ENCODE measurements around the gene ANGEL2.
A peak's percentile ranks its signal among the peaks of the same experiment; 100 is the strongest.

The ANGEL2 gene

GRCh38 chr1:213057264-213058059 is 41.8 kb upstream of the ANGEL2 start:
- no peak overlapping the region for H3K4me3 ChIP-seq (ENCODE audit: low read length, poor library complexity, severe bottlenecking)
- H4K20me1 ChIP-seq (ENCODE audit: insufficient read depth, low read length, poor library complexity, severe bottlenecking) = no peaks in the 10 kb centered on the region
- H3K9me3 ChIP-seq (ENCODE audit: insufficient read depth, low read depth, low read length) = no peaks in the 10 kb centered on the region
- no peaks in the 10 kb centered on the region for H3K9me2 ChIP-seq (replicated peaks; ENCODE audit: low read depth, low read length)
- no peaks in the 10 kb centered on the region for H3F3A ChIP-seq (ENCODE audit: low read depth)
- H3K4me1 ChIP-seq (ENCODE audit: insufficient read depth, low read length, poor library complexity, severe bottlenecking) = peaks cover 14% of the 10 kb centered on the region
- peaks cover 22% of the 10 kb centered on the region for H3K79me2 ChIP-seq (ENCODE audit: insufficient read depth, low read length)
- no peak overlapping the region for H3K9ac ChIP-seq (ENCODE audit: low read depth, low read length, poor library complexity, severe bottlenecking)
- H3K4me2 ChIP-seq (ENCODE audit: low read depth, low read length, poor library complexity, severe bottlenecking) = no peak overlapping the region
- no peaks in the 10 kb centered on the region for H3K27me3 ChIP-seq (ENCODE audit: insufficient read depth, low read length, poor library complexity, severe bottlenecking)
- no peak overlapping the region for H2AFZ ChIP-seq (ENCODE audit: low read length)
- H3K36me3 ChIP-seq (ENCODE audit: insufficient read depth, low read length) = no peaks in the 10 kb centered on the region
- no peak for TF ChIP-seq EZH2phosphoT487 (IDR thresholded peaks at IDR 0.05; ENCODE audit: borderline replicate concordance)
- TF ChIP-seq CTCF (conservative IDR thresholded peaks at IDR 0.05; ENCODE audit: low read length) = no peak

GRCh38 chr1:213055767-213056166 is 40.1 kb upstream of the ANGEL2 start:
- peaks cover 2% of the 10 kb centered on the region for H3K27me3 ChIP-seq (ENCODE audit: insufficient read depth, low read length, poor library complexity, severe bottlenecking)
- H3K79me2 ChIP-seq (ENCODE audit: insufficient read depth, low read length) = peaks cover 19% of the 10 kb centered on the region
- TF ChIP-seq EZH2phosphoT487 (IDR thresholded peaks at IDR 0.05; ENCODE audit: borderline replicate concordance) (no peak), CTCF (conservative IDR thresholded peaks at IDR 0.05; ENCODE audit: low read length) (no peak)
- H3K9ac ChIP-seq (ENCODE audit: low read depth, low read length, poor library complexity, severe bottlenecking) = no peak overlapping the region
- no peaks in the 10 kb centered on the region for H3K36me3 ChIP-seq (ENCODE audit: insufficient read depth, low read length)
- peaks cover 26% of the 10 kb centered on the region for H3K4me1 ChIP-seq (ENCODE audit: insufficient read depth, low read length, poor library complexity, severe bottlenecking)
- no peaks in the 10 kb centered on the region for H3K9me2 ChIP-seq (replicated peaks; ENCODE audit: low read depth, low read length)
- H3K9me3 ChIP-seq (ENCODE audit: insufficient read depth, low read depth, low read length) = 0 out of 2 replicates have a peak, but pooled peaks cover under 1% of the 10 kb centered on the region
- no peak overlapping the region for H3K4me3 ChIP-seq (ENCODE audit: low read length, poor library complexity, severe bottlenecking)
- no peaks in the 10 kb centered on the region for H4K20me1 ChIP-seq (ENCODE audit: insufficient read depth, low read length, poor library complexity, severe bottlenecking)
- no peaks in the 10 kb centered on the region for H3F3A ChIP-seq (ENCODE audit: low read depth)
- H3K4me2 ChIP-seq (ENCODE audit: low read depth, low read length, poor library complexity, severe bottlenecking) = peak overlapping the region; percentile 76
- no peak overlapping the region for H2AFZ ChIP-seq (ENCODE audit: low read length)

- Histone ChIP-seq H3K4me1 (ENCODE audit: insufficient read depth, low read length, poor library complexity, severe bottlenecking) (peaks cover 29% of the 10 kb centered on the region), H3K9me2 (replicated peaks; ENCODE audit: low read depth, low read length) (no peaks in the 10 kb centered on the region), H3K27me3 (ENCODE audit: insufficient read depth, low read length, poor library complexity, severe bottlenecking) (peaks cover 10% of the 10 kb centered on the region), H3K79me2 (ENCODE audit: insufficient read depth, low read length) (peaks cover 15% of the 10 kb centered on the region), H3K9me3 (ENCODE audit: insufficient read depth, low read depth, low read length) (peaks cover 6% of the 10 kb centered on the region; the same call in 1 of the 2 replicates), H3K36me3 (ENCODE audit: insufficient read depth, low read length) (no peaks in the 10 kb centered on the region), H4K20me1 (ENCODE audit: insufficient read depth, low read length, poor library complexity, severe bottlenecking) (no peaks in the 10 kb centered on the region), H3K4me3 (ENCODE audit: low read length, poor library complexity, severe bottlenecking) (peak overlapping the region; percentile 5), H3F3A (ENCODE audit: low read depth) (no peaks in the 10 kb centered on the region), H2AFZ (ENCODE audit: low read length) (no peak overlapping the region), H3K9ac (ENCODE audit: low read depth, low read length, poor library complexity, severe bottlenecking) (no peak overlapping the region), H3K4me2 (ENCODE audit: low read depth, low read length, poor library complexity, severe bottlenecking) (peak overlapping the region; percentile 76)
- TF ChIP-seq CTCF (conservative IDR thresholded peaks at IDR 0.05; ENCODE audit: low read length) (no peak), EZH2phosphoT487 (IDR thresholded peaks at IDR 0.05; ENCODE audit: borderline replicate concordance) (no peak)
Observed at GRCh38 chr1:213054733-213055591, 39.3 kb upstream of the ANGEL2 start.
